Measurements from ENCODE around the gene TRIM32.

DNA sequence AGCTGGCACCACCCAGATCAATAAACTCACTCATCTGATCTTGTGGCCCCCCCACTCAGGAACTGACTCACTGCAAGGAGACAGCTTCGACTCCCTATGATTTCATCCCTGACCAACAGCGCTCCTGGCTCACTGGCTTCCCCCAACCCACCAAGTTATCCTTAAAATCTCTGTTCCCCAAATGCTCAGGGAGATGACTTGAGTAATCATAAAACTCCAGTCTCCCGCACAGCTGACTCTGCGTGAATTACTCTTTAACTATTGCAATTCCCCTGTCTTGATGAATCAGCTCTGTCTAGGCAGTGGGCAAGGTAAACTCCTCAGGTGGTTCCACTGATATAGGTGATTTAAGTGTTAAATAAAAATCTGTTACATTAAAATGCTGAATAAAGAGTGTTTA lies 1.9 kb upstream of the TRIM32 start:
- TF ChIP-seq POLR2A (IDR thresholded peaks at IDR 0.05; ENCODE audit: low read length) (no peak), GATA1 (IDR thresholded peaks at IDR 0.05; ENCODE audit: low read depth, low read length) (no peak)

Measured in erythroblast (primary cell).